Esophagus muscularis mucosa (tissue), 4 donors: ENCODE data around the gene STRN.

Source experiments
- CTCF ChIP-seq, 3 experiments: fragments of 200-600 bp in 2 of 3; fragments of 450-650 bp in 1 of 3; sonication (generic) in 2 of 3; IDR thresholded peaks; one replicate each; pipeline ENCODE4 v1.5.1; 2017 to 2019; ENCODE audit warnings: antibody characterized with exemption in 3 of 3, mild to moderate bottlenecking in 2 of 3, moderate library complexity in 1 of 3
- EP300 ChIP-seq: sonication (generic); formaldehyde crosslinking; IDR thresholded peaks from one replicate; pipeline ENCODE4 v1.6.1; 2017; ENCODE audit warnings: antibody characterized with exemption
- POLR2A ChIP-seq: fragments of 450-650 bp; IDR thresholded peaks from one replicate; pipeline ENCODE4 v1.6.1; 2017; ENCODE audit warnings: antibody characterized with exemption, moderate library complexity, mild to moderate bottlenecking, low read depth
- POLR2AphosphoS5 ChIP-seq, 2 donors: sonication (generic); formaldehyde crosslinking; IDR thresholded peaks; one replicate each; pipeline ENCODE4 v1.6.1; 2017; ENCODE audit warnings: antibody characterized with exemption in 2 of 2

GRCh38 chr2:36967236-36967876, 1.0 kb upstream of the STRN start:
- no peak for TF ChIP-seq CTCF (IDR thresholded peaks at IDR 0.05)
- no peak for TF ChIP-seq POLR2AphosphoS5 (IDR thresholded peaks at IDR 0.05)
- no peak for TF ChIP-seq POLR2A
- no peak for TF ChIP-seq EP300
